Lung (tissue), 12 donors: ENCODE results near the gene SKA2. TPM values are rescaled to one million over a fixed set of nuclear protein-coding genes. Genes with fewer than 3 reads are reported as not detected.

Source experiments
- ATAC-seq: fragments of 200-7000 bp; cut with Tn5 transposase; one replicate; pipeline ENCODE4 v1.9.1; 2020; ENCODE audit warnings: moderate number of reproducible peaks; ENCODE audit not compliant: insufficient read depth, low FRiP score
- DNase-seq, 3 donors: peaks; one replicate each; pipeline ENCODE4 v3.0.0-alpha.2; 2013 to 2017
- H3K27ac ChIP-seq, 2 donors: one replicate each; pipeline ENCODE4 v1.5.1; 2013; ENCODE audit warnings: mild to moderate bottlenecking in 2 of 2, moderate library complexity in 2 of 2, control low read depth in 1 of 2, inconsistent platforms in 1 of 2, low read depth in 1 of 2, low read length in 1 of 2
- H3K27me3 ChIP-seq, 3 donors: one replicate each; pipeline ENCODE4 v1.5.1; 2013; ENCODE audit warnings: low read length in 2 of 3; ENCODE audit not compliant: control insufficient read depth in 3 of 3, insufficient read depth in 3 of 3
- H3K36me3 ChIP-seq, 4 donors: one replicate each; pipeline ENCODE4 v1.5.1; 2013; ENCODE audit warnings: low read length in 4 of 4, mild to moderate bottlenecking in 1 of 4, moderate library complexity in 1 of 4; ENCODE audit not compliant: control insufficient read depth in 4 of 4, insufficient read depth in 4 of 4
- H3K4me1 ChIP-seq, 5 donors: one replicate each; pipeline ENCODE4 v1.5.1; 2013; ENCODE audit warnings: low read length in 5 of 5, mild to moderate bottlenecking in 2 of 5, moderate library complexity in 1 of 5; ENCODE audit not compliant: control insufficient read depth in 5 of 5, insufficient read depth in 5 of 5
- H3K4me3 ChIP-seq: one replicate; pipeline ENCODE4 v1.5.1; 2013; ENCODE audit warnings: mild to moderate bottlenecking, control low read depth, moderate library complexity
- H3K9ac ChIP-seq, 2 donors: one replicate each; pipeline ENCODE4 v1.5.1; 2013; ENCODE audit warnings: low read length in 2 of 2, control low read depth in 1 of 2; ENCODE audit not compliant: insufficient read depth in 1 of 2
- H3K9me3 ChIP-seq, 4 donors: one replicate each; pipeline ENCODE4 v1.5.1; 2013; ENCODE audit warnings: low read length in 3 of 4, mild to moderate bottlenecking in 1 of 4, moderate library complexity in 1 of 4; ENCODE audit not compliant: control insufficient read depth in 4 of 4, insufficient read depth in 3 of 4
- WGBS, 2 donors: extraction: QIAGEN DNeasy Blood & Tissue Kit; methylation state at CpG; one replicate each; pipeline ENCODE4 v1.1.7; 2013; 5-methylcytosine and 5-hydroxymethylcytosine counted together
- polyA plus RNA-seq, 2 donors: library from polyadenylated mRNA; stranded (reverse); fragments of 200-250 nt; gene quantifications; one replicate each; pipeline ENCODE4 v1.2.1, GENCODE V29; 2013
- total RNA-seq, 2 donors: library from RNA; depleted of rRNA in 1 of 2; stranded (reverse); fragments of >200 nt in 1 of 2; gene quantifications; one replicate each; pipeline ENCODE4 v1.2.1, GENCODE V29; 2014 to 2021
- TF ChIP-seq, protein P1 (sequence below): IDR thresholded peaks from 2 replicates; pipeline ENCODE4 v1.5.1; 2012; ENCODE audit warnings: mild to moderate bottlenecking; ENCODE audit errors: control extremely low read depth, extremely low read depth
- donor health status: control.
- donor health status: control.
- donor health status: Bipolar disorder and iron deficiency.
- donor health status: healthy.
- donor health status: DM: yes; HTN: yes; CAD: no.

Gene SKA2
- total and polyA plus RNA-seq, 4 donors, result 20.0 to 46.7 (median 29.0) TPM

GRCh38 chr17:59165933-59166342 is 11.0 kb upstream of the SKA2 start:
- WGBS, 2 donors, result 79 to 83% methylated on average over 2 of the region's 2 CpGs

GRCh38 chr17:59161477-59161876 is 6.5 kb upstream of the SKA2 start:
- TF ChIP-seq, protein P1, sequence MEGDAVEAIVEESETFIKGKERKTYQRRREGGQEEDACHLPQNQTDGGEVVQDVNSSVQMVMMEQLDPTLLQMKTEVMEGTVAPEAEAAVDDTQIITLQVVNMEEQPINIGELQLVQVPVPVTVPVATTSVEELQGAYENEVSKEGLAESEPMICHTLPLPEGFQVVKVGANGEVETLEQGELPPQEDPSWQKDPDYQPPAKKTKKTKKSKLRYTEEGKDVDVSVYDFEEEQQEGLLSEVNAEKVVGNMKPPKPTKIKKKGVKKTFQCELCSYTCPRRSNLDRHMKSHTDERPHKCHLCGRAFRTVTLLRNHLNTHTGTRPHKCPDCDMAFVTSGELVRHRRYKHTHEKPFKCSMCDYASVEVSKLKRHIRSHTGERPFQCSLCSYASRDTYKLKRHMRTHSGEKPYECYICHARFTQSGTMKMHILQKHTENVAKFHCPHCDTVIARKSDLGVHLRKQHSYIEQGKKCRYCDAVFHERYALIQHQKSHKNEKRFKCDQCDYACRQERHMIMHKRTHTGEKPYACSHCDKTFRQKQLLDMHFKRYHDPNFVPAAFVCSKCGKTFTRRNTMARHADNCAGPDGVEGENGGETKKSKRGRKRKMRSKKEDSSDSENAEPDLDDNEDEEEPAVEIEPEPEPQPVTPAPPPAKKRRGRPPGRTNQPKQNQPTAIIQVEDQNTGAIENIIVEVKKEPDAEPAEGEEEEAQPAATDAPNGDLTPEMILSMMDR, result no peak
- 93 to 99% methylated on average over 2 of the region's 2 CpGs for WGBS, 2 donors
- H3K27me3 ChIP-seq, result no peaks in the 10 kb centered on the region
- no peaks in the 10 kb centered on the region for H3K36me3 ChIP-seq
- H3K27ac ChIP-seq, result no peak overlapping the region
- H3K4me1 ChIP-seq, result peaks cover 0 to 3% (median 0%) of the 10 kb centered on the region in 5 donors
- H3K9ac ChIP-seq, result no peak overlapping the region
- H3K9me3 ChIP-seq, result no peaks in the 10 kb centered on the region
- no peak for ATAC-seq
- no peak for DNase-seq
- H3K4me3 ChIP-seq, result no peak overlapping the region

More at GRCh38 chr17:59165933-59166342, 11.0 kb upstream of the SKA2 start:
- Histone ChIP-seq H3K36me3 (no peaks in the 10 kb centered on the region), H3K27ac (no peak overlapping the region), H3K9ac (no peak overlapping the region), H3K27me3 (no peaks in the 10 kb centered on the region), H3K4me1 (no peaks in the 10 kb centered on the region), H3K4me3 (no peak overlapping the region), H3K9me3 (no peaks in the 10 kb centered on the region)
- ATAC-seq, result no peak
- DNase-seq, result peak; percentile 54 to 71 (median 61)
- TF ChIP-seq, protein P1, result peak; percentile 16

- no peak overlapping the region for H3K9ac ChIP-seq
These were observed 5.4 kb upstream of the SKA2 start for GRCh38 chr17:59160157-59161025.

More at GRCh38 chr17:59160157-59161025, 5.4 kb upstream of the SKA2 start:
- H3K4me3 ChIP-seq, result no peak overlapping the region
- DNase-seq (no peak), ATAC-seq (no peak)
- H3K27ac ChIP-seq, result no peak overlapping the region
- H3K4me1 ChIP-seq, result peaks cover 0 to 6% (median 5%) of the 10 kb centered on the region in 5 donors
- TF ChIP-seq, protein P1, result no peak
- 90 to 96% methylated on average over 9 of the region's 9 CpGs for WGBS, 2 donors
- H3K36me3 ChIP-seq, result no peaks in the 10 kb centered on the region
- no peaks in the 10 kb centered on the region for H3K27me3 ChIP-seq
- no peaks in the 10 kb centered on the region for H3K9me3 ChIP-seq
